HG03520 (cell line): ENCODE results near the gene ITGAL.

Experiments used
- ATAC-seq: cut with Tn5 transposase; IDR thresholded peaks from one replicate; pipeline ENCODE4 v1.9.1; 2021; ENCODE audit warnings: mild to moderate bottlenecking, moderate library complexity; ENCODE audit not compliant: unreplicated experiment

Gene ITGAL

DNA sequence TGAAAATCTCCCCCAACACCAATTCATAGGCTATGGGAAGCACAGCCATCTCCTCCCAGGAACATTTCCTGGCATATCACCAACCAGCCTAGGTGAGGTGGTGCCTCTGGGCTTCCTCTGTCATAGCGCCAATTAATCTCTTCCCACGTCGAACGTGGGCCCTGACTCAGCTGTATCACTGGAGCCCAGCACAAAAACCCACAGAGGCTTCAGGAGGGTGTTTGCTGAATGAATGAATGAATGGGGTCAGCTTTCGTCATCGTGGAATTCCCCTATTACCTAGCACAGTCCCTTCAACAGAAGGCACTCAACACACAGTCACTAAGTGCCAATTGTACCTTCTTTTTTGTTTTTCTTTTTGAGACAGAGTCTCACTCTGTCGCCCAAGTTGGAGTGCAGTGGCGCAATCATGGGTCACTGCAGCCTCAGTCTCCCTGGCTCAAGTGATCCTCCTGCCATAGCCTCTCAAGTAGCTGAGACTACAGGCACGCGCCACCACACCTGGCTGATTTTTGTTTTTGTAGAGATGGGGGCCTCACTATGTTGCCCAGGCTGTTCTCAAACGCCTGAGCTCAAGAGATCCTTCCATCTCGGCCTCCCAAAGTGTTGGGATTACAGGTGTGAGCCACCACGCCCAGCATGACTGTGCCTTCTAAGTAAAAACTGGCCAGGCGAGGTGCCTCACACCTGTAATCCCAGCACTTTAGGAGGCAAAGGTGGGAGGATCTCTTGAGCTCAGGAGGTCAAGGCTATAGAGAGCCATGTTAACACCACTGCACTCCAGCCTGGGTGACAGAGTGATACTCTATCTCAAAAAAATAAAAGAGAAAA, 94.8 kb downstream of the ITGAL start:
- no peak for ATAC-seq

DNA sequence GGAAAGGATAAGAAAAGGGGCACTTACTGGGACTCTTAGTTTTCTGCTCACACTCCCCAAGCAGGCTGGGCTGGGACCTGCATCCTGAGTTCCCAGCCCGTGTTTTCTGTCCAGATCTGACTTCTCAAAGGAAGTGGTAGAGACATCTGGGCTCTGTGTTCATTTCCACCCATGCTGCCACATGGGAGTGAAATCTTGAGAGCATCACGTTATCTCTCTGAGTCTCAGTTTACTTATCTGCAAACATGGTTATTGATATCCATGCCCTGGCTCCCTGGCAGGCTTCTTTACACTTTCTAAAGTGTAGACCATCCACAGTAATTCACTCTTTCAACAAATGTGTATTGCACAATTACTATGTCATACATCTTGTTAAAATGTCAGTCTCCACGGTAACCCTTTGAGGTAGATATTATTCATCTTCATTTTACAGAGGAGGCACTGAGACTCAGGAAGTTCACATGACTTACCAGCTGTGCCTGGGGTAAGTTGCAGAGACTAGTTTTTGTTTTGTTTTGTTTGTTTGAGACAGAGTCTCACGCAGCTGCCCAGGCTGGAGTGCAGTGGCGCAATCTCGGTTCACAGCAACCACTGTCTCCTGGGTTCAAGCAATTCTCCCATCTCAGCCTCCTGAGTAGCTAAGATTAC, 95.6 kb downstream of the ITGAL start:
- no peak for ATAC-seq

- no peak for ATAC-seq
Observed at GRCh38 chr16:30569281-30569680, 96.7 kb downstream of the ITGAL start.

DNA sequence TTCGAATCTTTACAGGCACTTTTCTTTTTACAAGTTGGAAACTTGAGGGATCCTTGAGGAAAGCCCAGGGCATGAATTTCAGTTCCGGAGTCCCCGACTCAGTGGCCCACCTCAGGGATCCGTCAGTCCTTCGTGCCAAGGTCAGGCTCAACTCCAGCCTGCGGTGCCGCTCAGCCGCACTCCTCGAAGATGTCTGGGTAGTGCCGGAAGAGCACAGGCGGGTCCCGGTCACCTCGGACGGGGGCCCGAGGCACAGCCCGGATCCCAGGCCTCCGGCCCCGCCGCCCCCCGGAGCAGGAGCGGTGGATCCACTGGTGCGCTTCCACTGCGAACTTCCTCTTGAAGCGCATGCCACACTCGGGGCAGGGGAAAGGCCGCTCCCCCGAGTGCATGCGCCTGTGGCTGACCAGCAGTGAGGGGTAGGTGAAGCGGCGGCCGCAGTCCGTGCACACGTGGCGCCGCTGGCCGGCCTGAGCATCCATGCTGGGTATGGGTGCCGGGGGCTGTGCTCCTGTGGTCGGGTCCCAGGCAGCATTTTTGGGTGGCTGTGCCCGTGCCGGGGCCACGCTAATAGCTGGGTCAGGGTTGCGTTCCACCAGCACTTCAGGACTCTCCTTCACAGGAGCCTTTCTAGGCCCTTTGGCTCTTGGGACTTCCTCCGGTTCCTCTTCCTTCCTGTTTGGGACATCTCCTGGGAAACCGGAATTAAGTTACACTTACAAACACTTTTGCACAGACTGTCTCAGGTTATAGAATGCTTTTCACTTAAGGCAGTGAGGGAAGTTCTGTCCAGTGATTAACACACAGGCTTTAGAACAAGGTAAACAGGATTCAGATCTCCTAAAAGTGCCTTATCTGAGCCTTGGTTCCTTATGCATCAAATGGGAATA, 97.4 kb downstream of the ITGAL start:
- ATAC-seq: no peak

GRCh38 chr16:30570636-30571444, 98.3 kb downstream of the ITGAL start:
- no peak for ATAC-seq

GRCh38 chr16:30571445-30572322, 99.1 kb downstream of the ITGAL start, which contains the start of gene ZNF688:
ZNF688 (minus strand) TSS chr16:30571714; CDS start chr16:30571629, 85 bp downstream.
- ATAC-seq: peak; percentile 66
